HK-2 (cell line): ENCODE results near the gene TEDC2.

ENCODE experiments used
- DNase-seq: peaks from one replicate; pipeline ENCODE4 v3.0.0-alpha.2; 2018; ENCODE audit not compliant: unreplicated experiment

The TEDC2 gene

DNA sequence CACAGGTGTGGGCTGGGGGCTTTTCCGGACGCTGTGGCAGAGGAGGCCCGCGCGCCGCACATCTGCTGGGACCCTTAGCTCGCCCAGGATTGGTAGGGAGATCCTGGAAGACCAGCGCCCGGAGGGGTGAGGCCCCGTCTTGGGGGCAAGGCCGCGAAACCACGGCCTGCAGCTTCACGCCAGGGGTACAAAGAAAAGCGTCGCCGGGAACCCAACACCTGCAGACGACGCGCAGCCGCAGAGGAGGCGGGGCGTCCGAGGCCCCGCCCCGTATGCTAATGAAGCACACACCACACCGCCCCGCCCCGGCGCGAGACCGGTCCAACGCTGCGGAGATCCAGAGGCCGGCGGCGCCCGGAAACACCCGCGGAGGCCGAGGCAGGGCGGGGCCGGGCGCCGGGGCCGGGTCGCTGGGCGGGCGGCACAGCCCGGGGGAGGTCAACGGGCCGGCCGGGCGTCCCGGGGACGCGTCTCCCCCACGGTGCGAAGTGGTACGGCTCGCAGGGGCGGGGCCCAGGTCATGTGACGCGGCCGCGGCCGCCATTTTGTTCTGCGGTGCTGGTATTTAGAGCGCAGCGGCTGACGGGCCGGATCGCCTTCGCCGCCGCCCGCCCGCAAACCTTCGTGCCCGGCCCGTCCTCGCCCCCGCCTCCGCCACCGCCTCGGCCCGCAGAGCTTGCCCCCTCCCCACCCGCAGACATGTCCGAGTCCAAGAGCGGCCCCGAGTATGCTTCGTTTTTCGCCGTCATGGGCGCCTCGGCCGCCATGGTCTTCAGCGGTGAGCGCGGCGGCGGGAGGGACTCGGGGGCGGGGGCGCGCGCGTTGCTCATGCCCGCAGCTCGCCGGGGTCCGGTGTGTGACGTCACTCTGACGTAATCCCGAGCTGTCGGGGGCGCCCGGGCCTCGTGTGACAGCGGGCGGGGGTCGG, 53.8 kb downstream of the TEDC2 start, which contains the start of gene ATP6V0C:
TSS of gene ATP6V0C (plus strand) at position 548 of the 928 bp plus-strand sequence. CDS start at position 700, 152 bp downstream.
- DNase-seq: peak; percentile 84
